Measurements from ENCODE around the gene SNX13.

DNA sequence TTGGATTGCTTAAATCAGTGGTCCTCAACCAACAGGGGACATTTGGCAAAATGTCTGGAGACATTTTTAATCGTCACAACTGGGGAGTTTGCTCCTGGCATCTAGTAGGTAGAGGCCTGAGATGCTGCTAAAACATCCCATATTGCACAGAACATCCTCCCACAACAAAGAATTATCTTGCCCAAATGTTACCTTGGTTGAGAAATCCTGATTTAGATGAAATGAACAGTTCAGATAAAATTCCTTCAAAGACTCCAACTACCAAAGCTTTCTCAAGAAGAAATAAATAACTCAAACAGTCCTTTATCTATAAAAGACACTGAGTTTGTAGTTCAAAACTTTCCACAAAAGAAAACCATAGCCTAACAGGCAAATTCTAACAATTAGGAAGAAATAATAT, 160.9 kb downstream of the SNX13 start:
- TF ChIP-seq, protein P1, sequence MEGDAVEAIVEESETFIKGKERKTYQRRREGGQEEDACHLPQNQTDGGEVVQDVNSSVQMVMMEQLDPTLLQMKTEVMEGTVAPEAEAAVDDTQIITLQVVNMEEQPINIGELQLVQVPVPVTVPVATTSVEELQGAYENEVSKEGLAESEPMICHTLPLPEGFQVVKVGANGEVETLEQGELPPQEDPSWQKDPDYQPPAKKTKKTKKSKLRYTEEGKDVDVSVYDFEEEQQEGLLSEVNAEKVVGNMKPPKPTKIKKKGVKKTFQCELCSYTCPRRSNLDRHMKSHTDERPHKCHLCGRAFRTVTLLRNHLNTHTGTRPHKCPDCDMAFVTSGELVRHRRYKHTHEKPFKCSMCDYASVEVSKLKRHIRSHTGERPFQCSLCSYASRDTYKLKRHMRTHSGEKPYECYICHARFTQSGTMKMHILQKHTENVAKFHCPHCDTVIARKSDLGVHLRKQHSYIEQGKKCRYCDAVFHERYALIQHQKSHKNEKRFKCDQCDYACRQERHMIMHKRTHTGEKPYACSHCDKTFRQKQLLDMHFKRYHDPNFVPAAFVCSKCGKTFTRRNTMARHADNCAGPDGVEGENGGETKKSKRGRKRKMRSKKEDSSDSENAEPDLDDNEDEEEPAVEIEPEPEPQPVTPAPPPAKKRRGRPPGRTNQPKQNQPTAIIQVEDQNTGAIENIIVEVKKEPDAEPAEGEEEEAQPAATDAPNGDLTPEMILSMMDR (IDR thresholded peaks at IDR 0.05; ENCODE audit: low read length), result no peak
- no peak for TF ChIP-seq EZH2 (IDR thresholded peaks at IDR 0.05; ENCODE audit: borderline replicate concordance, low read length)

Measured in OCI-LY1 (cell line).